Measurements from ENCODE around the gene KDM7A.

DNA sequence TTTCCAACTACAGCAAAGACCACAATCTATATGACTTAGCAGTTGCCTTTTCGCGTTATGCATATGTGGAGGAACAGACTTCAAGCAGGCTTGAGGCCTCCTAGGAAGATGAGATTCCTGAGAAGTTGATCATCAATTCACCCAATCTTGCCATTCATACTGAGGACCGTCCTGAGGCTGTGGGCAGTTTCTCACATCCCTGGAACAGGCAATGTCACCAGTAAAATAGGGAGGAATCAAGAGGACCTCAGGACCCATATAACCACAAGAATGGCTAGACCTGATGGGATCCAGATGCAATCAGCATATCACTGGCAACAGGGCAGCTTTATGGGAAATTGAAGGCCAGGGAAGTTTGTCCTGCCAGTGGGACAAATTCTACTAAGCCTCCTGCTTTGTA is 17.3 kb downstream of the KDM7A start:
- TF ChIP-seq, protein P1, sequence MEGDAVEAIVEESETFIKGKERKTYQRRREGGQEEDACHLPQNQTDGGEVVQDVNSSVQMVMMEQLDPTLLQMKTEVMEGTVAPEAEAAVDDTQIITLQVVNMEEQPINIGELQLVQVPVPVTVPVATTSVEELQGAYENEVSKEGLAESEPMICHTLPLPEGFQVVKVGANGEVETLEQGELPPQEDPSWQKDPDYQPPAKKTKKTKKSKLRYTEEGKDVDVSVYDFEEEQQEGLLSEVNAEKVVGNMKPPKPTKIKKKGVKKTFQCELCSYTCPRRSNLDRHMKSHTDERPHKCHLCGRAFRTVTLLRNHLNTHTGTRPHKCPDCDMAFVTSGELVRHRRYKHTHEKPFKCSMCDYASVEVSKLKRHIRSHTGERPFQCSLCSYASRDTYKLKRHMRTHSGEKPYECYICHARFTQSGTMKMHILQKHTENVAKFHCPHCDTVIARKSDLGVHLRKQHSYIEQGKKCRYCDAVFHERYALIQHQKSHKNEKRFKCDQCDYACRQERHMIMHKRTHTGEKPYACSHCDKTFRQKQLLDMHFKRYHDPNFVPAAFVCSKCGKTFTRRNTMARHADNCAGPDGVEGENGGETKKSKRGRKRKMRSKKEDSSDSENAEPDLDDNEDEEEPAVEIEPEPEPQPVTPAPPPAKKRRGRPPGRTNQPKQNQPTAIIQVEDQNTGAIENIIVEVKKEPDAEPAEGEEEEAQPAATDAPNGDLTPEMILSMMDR (IDR thresholded peaks at IDR 0.05; ENCODE audit: insufficient read depth, low read length): no peak
- no peak for TF ChIP-seq POLR2AphosphoS5 (IDR thresholded peaks at IDR 0.05; ENCODE audit: low read depth)
- no peak for TF ChIP-seq SPI1 (IDR thresholded peaks at IDR 0.05; ENCODE audit: borderline replicate concordance, low read depth)
